Measurements from ENCODE around the gene FAM170B.

GRCh38 chr10:49110684-49111319, 23.0 kb downstream of the FAM170B start:
- TF ChIP-seq CTCF (IDR thresholded peaks at IDR 0.05 in 4 of 5, conservative IDR thresholded peaks at IDR 0.05 in 1 of 5) (no peak), POLR2A (IDR thresholded peaks at IDR 0.05) (no peak)

All from gastrocnemius medialis (tissue), 4 donors.